NCI-H82 treated with DMSO at 0.1 percent for 48 hours (cell line): ENCODE data around the gene PRRX1.

Experiments used
- DNase-seq: peaks from one replicate; lab custom pipeline; 2025; ENCODE audit not compliant: unreplicated experiment; lab: John Stamatoyannopoulos, UW

PRRX1 gene

GRCh38 chr1:170716835-170717429 is 53.0 kb downstream of the PRRX1 start:
- DNase-seq = no peak

GRCh38 chr1:170720661-170721060 is 56.7 kb downstream of the PRRX1 start:
- DNase-seq = no peak

GRCh38 chr1:170721621-170722020 is 57.7 kb downstream of the PRRX1 start:
- DNase-seq = no peak

GRCh38 chr1:170723518-170723917 is 59.6 kb downstream of the PRRX1 start:
- no peak for DNase-seq

- DNase-seq = no peak
These were observed 61.4 kb downstream of the PRRX1 start for GRCh38 chr1:170725326-170725725.

GRCh38 chr1:170727963-170728362 is 64.0 kb downstream of the PRRX1 start:
- no peak for DNase-seq

- DNase-seq = no peak
These were observed 65.5 kb downstream of the PRRX1 start for GRCh38 chr1:170729225-170730002.

- DNase-seq = no peak
These were observed 66.1 kb downstream of the PRRX1 start for GRCh38 chr1:170730014-170730413.

GRCh38 chr1:170730438-170730837 is 66.5 kb downstream of the PRRX1 start:
- DNase-seq = no peak

- DNase-seq = peak; percentile 95
These were observed 67.8 kb downstream of the PRRX1 start for GRCh38 chr1:170731566-170732251.

GRCh38 chr1:170732252-170732588 is 68.3 kb downstream of the PRRX1 start:
- DNase-seq = no peak

GRCh38 chr1:170734412-170735175 is 70.7 kb downstream of the PRRX1 start:
- peak; percentile 27 for DNase-seq

- no peak for DNase-seq
These were observed 71.7 kb downstream of the PRRX1 start for GRCh38 chr1:170735366-170736263.

- DNase-seq = no peak
These were observed 75.9 kb downstream of the PRRX1 start for GRCh38 chr1:170739803-170740202.

GRCh38 chr1:170741678-170742077 is 77.7 kb downstream of the PRRX1 start:
- DNase-seq = no peak

GRCh38 chr1:170742600-170742999 is 78.7 kb downstream of the PRRX1 start:
- no peak for DNase-seq

GRCh38 chr1:170743083-170743482 is 79.2 kb downstream of the PRRX1 start:
- DNase-seq = no peak

GRCh38 chr1:170749549-170749948 is 85.6 kb downstream of the PRRX1 start:
- DNase-seq = no peak

GRCh38 chr1:170749959-170750358 is 86.0 kb downstream of the PRRX1 start:
- DNase-seq = no peak

- no peak for DNase-seq
These were observed 91.9 kb downstream of the PRRX1 start for GRCh38 chr1:170755795-170756194.

GRCh38 chr1:170758992-170759391 is 95.1 kb downstream of the PRRX1 start:
- no peak for DNase-seq
